CD4-positive, alpha-beta T cell treated with Interleukin-10 for 1 hour (primary cell): ENCODE measurements around the gene MARCHF5.
"Not testable (repeated sequence)": the region's sequence is repeated elsewhere in the genome, so short reads cannot be mapped to it uniquely, and the experiment has no call there.

Experiments used
- DNase-seq: peaks from one replicate; pipeline ENCODE4 v3.0.0-alpha.2; 2020

Gene MARCHF5

GRCh38 chr10:92393173-92393572 is 102.2 kb downstream of the MARCHF5 start:
- not testable (repeated sequence) for DNase-seq

- no peak for DNase-seq
Observed at GRCh38 chr10:92395271-92395670, 104.3 kb downstream of the MARCHF5 start.

GRCh38 chr10:92402234-92402633 is 111.3 kb downstream of the MARCHF5 start:
- not testable (repeated sequence) for DNase-seq
